NCI-H1048 (cell line): Measurements from ENCODE around the gene BCKDK.
A peak's percentile ranks its signal among the peaks of the same experiment; 100 is the strongest.

Experiments
- DNase-seq: peaks from one replicate; lab custom pipeline; 2025; lab: John Stamatoyannopoulos, UW

The BCKDK gene

DNA sequence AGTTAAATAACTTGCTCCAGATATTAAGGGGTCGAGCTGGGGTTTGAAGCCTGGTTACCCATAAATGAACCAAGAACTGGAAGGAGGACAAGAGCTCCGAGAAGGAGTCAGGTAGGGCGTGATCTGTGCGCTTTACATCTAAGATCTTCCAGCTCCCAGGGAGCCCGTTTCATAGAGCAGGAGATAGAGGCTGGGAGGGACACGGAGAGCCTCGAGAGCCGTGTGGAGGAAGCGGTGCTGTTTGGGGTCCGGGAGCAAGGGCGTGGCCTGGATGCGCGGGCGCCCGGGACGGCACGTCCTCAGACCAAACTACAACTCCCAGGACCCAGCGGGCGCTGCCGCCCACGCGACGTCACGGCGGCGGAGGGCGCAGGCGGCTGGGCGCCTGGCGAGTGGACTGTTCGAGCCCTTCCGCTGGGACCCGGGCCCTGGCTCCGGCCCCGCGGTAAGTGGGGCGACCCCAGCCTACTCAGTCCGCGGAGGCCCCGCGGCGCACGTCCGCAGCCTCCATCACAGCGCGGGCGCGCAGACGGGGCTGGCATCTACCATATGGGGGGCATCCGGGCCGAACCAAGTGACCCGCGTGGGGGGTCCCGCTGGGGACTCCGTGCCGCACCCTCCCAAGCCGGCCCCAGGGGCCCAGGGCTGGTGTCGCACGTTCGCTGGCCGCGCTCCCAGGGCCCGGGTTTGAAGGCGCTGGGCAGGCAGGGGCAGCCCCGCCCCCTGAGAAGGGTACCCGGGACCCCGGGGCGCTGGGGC lies at the start of gene BCKDK:
TSS of gene BCKDK (plus strand) at position 352 of the 759 bp plus-strand sequence. CDS start 838 bp downstream, outside the sequence.
- DNase-seq: peak; percentile 47

DNA sequence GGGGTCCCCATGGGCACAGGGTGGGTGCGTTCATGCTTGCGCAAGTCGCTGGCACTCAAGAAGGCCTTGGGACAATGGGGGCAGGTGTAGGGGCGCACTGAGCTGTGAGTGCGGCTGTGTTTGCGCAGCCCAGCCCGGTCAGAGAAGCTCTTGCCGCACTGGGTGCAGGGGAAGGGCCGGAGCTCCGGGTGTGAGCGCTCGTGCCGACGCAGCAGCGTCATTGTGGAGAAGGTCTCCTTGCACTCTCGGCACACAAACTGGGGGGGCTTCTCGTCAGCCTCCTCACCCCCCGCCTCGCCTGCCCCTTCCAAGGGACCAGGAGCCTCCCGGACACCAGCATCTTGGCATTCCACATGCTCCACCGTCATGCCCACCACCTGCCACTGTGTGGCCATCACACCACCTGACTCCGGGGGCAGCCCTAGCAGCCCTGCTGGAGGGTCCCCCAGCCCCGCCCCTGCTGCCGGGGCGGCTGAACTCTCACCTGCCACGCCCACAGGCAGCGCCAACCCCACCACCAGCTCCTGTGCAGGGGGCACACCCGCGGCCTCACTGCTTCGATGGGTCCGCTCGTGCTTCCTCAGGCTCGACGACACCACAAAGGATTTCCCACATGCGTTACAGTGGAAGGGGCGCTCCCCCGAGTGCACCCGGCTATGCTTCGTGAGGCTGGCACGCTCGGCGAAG lies 46.9 kb upstream of the BCKDK start:
- no peak for DNase-seq

DNA sequence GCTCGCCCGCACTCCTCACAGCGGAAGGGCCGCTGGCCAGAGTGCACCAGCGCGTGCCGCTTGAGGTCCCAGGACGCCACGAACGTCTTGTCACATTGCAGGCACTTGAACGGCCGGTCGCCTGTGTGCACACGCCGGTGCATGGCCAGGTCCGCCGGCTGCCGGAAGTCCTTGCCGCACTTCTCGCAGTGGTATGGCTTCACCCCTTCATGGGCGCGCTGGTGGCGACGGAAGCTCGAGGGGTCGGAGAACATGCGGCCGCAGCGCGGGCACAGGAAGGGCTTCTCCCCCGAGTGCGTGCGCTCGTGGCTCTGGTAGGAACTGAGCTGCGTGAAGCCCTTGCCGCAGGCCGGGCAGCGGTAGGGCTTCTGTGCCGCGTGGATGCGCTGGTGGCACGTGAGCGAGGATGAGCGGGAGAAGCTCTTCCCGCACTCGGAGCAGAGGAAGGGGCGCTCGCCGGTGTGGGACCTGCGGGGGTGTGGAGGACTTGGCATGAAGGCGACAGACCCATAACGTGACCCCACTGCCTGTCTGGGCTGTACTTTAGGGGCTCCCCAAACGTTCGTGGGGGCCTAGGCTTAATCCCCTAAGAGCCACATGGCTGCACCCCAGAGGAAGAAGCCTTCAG lies 46.3 kb upstream of the BCKDK start:
- DNase-seq: no peak

DNA sequence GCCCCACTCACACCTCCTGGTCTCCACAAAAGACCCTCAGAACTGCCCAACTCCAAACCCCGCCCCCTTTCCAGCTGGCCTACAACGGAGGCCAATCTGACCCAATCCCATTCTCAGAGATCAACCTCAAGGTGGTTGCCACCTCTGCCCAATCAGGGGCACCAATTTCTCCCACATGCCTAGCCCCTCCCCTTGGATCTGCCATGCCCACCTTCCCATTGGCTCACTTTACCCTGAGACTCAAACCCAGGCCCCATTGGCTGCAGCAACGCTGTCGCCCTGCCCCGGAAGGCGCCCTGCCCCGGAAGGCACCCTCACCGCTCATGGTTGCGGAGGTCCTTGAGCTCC lies 44.7 kb upstream of the BCKDK start:
- no peak for DNase-seq

DNA sequence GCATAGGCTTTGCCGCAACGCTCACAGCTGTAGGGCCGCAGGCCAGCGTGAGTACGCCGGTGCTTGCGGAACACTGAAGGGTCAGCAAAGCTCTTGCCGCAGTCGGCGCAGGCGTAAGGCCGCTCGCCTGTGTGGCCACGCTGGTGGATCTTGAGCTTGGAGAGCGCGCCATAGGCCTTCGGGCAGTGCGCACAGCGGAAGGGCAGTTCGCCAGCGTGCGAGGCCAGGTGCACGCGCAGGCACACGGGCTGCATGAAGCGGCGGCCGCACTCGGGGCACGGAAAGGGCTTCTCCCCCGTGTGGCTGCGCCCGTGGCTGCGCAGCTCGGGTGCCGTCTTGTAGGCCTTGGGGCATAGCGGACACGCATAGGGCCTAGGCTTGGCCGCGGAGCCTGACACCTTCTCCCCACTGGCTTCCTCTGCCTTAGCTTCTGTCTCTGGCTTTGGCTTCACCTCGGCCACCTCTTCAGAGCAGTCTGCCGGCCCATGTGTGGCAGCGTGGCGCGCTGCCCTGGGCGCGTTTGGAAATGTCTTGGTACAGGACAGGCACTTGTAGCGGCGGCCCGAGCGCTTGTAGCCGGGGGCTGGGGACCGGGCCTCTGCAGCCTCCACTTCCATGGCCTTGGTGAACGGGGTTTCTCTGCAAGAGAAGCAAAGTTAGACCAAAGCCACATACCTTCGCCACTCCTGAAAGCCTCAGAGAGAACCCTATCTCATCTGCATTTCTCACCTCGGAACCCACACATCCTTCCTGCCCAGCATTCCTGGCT lies 44.2 kb upstream of the BCKDK start:
- DNase-seq: no peak

DNA sequence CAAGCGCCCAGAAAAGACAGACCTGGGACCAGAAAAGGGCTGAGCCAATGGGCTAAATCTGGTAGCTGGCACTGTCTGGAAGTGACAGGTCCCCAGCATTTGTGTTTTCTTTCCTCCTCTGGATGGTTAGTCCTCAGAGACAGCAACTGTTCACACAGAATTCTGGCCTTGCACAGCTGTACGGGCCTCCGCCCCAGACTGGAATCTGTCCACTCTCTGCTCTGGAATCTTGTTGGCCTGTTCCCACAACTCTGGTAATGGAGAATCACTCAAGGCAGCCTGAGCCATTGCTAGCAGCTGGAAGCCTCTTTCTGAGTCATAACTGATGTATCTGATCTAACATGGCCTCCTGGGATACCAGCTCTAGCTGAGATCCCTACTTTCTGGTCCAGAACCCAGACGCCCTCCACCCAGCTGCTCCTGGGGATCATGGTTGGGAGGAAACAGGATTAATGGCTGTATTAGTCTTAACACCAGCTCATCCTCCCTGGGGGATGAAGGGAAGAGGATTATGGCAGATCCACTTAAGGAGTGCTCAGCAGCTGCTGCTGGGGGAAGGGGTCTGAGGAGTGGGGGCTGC lies 43.2 kb upstream of the BCKDK start:
- no peak for DNase-seq

DNA sequence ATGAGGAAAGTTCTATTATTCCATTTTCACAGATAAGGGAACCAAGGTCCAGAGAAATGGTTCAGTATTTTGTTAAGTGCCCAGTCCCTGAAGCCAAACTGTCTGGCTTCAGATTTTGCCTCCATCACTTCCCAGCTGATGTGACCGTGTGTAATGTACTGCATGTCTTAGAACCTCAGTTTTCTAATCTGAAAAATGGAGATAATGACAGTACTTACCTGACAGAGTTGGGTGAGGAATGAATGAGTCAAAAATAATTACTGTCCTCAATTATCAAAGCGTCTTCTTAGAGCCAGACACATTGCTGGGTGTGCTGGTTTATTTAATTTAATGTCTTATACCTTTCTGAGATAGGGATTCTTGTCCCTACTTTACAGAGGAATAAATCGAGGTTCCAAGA lies 40.8 kb upstream of the BCKDK start:
- DNase-seq: no peak

DNA sequence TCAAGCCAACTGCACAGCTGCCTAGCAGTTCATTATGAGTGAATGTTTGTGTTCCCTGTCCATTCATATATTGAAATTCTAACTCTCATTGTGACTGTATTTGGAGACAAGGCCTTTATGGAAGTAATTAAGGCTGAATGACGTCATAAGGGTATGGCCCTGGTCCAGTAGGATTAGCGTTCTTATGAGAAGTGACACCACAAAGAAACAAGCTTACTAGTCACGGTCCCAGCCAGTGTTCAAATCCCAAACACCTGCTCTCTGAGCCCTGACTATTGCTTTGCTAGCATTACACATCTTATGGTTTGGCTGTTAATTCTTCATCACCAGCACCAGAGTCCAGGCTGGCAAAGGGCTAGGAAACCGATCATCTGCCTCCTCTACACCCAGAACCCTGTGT lies 36.3 kb upstream of the BCKDK start:
- DNase-seq: no peak

DNA sequence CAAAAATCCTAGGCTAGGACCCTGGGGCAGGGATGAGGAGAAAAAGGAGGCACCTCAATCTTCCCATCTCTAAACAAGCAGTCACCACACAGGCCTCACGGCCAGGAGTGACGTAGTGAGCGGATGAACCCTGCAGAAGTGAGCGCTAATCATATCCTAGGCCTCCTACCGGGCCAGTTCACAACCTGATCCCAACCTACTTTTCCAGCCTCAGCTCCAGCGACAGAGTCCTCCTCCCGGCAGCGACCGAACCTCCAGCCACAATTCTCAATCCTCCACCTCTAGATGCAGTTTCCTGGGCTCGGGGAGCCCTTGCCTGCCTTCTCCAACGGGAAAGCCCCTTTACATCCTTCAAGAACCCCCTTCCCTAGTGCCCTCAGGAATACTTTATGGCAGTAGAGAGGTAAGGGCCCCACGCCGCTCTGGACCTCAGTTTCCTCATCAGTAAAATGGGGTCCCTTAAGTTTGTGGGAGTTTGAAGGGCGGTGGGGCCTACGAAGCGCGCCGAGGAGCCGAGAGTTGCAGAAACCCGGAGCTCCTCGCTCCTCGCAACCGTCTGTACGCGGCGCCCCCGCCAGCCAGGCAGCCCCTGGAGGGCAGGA lies 35.5 kb upstream of the BCKDK start:
- no peak for DNase-seq

DNA sequence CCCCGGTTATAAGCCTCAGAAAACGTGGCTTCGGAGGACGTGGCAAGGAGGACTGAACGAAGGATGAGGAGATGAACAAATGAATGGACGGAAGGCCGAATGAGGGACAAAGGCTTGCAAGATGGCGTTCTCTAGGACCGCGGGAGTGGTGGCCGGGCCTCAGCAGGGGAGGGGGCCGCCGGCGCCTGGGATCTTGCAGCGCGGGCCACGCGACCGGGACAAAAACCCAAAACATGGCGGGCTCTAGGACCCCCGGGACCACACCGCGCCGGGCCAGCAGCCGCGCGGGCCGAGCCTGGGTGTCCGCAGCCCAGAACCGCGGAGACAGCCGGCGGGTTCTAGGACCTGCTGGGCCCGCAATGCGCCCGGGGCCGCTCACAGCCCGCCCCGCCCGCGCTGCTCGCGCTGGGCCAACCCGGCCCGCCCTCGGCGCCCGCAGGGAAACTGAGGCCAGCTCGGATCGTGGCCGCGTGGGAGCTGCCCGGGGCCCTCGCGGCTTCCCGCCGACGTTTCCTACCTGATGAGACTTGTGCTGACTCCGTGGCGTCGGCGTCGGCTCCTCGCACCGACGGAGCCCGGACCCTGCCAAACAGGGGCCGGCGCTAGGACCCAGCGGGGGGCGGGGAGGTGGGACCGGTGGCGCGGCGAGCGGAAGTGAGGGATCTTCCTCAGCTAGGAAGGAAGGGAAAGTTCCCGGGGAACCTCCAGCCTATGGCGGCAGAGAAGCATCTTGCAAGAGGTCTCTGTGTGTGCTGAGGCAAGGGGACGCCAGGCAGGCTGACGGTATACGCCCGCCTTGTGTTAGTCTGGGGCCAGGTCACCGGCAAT lies 34.8 kb upstream of the BCKDK start:
- peak; percentile 58 for DNase-seq

DNA sequence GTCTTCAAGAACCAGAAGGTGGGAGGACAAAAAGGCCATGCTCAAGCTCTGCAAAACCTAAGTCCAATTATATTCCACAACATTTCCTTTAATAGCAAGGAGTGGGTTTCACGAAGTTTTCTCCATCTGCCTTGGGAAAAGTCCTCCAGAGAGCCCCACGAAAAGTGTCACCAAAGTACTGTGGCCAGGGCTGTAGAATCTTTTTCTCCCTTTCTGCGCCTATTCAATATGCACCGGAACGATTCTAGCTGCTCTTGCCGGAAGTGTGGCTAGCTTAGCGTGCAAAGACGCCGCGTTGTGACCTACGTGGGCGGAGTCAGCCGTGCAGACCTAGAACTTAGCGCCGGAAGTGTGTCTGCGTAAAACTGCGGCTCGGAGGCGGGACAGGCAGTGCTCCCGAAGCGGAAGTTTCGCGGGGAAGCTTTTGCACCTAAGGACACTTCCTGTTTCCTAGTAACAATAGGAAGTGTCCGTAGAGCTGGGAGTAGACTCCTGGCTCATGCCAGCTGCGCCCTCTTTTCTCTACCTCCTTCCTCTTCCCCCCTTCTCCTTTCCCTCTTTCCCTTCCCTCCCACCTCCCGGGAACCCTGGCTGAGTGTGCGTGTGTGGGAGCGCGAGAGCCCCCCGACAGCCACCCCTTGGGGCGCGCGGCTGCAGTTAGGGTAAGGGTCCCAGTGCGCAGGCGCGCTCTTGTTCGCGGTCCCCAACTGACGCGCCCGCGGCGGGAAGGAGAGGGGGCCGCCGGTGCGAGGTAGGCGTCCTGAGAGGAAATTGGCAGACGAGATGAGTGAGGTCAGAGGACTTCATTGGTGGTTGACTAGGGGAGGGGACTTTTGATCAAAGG lies 34.0 kb upstream of the BCKDK start, which contains the start of the genes ZNF646 and ZNF668:
TSS of gene ZNF646 (plus strand) at position 453 of the 844 bp plus-strand sequence. CDS start 1,903 bp downstream, outside the sequence.
TSS of gene ZNF668 (minus strand) at position 271 of the 844 bp plus-strand sequence. CDS start 9,781 bp downstream, outside the sequence.
- DNase-seq: peak; percentile 92

DNA sequence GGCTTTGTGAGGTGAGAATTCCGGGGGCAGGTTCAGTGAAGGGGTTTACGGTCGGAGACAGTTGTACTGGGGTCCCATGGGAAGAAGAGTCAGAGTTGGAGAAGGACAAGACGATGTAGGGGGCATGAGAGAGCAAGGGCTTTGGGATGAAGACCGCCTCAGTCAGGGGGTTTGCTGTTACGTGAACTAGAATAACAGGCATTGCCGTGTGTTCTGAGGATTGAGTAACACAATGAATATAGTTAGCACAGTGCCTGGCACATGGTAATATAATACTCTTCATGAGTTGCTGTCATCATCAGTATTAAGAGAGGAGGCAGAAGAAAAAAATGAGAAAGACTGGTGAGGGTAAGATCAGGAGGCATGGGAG lies 33.4 kb upstream of the BCKDK start:
- no peak for DNase-seq

DNA sequence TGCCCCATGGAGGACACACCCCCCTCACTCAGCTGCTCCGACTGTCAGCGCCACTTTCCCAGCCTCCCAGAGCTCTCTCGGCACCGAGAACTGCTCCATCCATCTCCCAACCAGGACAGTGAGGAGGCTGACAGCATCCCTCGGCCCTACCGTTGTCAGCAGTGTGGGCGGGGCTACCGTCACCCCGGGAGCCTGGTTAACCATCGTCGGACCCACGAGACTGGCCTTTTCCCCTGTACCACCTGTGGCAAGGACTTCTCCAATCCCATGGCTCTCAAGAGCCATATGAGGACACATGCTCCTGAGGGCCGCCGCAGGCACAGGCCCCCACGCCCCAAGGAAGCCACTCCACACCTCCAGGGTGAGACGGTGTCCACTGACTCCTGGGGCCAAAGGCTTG lies 31.9 kb upstream of the BCKDK start:
- no peak for DNase-seq

DNA sequence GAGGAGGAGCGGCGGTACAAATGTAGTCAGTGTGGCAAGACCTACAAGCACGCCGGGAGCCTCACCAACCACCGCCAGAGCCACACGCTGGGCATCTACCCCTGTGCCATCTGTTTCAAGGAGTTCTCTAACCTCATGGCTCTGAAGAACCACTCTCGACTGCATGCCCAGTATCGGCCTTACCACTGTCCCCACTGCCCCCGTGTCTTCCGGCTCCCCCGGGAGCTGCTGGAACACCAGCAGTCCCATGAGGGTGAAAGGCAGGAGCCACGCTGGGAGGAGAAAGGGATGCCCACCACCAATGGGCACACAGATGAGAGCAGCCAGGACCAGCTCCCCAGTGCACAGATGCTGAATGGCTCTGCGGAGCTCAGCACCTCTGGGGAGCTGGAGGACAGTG lies 31.2 kb upstream of the BCKDK start:
- DNase-seq: no peak

DNA sequence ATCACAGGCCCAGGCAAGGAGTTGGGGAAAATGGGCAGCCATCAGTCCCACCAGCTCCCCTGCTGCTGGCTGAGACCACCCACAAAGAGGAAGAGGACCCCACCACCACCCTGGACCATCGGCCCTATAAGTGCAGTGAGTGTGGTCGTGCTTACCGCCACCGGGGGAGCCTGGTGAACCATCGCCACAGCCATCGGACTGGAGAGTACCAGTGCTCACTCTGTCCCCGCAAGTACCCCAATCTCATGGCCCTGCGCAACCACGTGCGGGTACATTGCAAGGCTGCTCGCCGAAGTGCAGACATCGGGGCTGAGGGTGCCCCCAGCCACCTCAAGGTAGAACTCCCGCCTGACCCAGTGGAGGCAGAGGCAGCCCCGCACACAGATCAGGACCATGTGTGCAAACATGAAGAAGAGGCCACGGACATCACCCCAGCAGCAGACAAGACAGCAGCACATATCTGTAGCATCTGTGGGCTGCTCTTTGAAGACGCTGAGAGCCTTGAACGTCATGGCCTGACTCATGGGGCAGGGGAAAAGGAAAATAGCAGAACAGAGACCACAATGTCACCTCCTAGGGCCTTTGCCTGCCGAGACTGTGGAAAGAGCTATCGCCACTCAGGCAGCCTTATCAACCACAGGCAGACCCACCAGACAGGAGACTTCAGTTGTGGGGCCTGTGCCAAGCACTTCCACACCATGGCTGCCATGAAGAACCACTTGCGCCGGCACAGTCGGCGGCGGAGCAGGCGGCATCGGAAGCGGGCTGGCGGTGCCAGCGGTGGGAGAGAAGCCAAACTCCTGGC lies 30.4 kb upstream of the BCKDK start:
- DNase-seq: no peak

DNA sequence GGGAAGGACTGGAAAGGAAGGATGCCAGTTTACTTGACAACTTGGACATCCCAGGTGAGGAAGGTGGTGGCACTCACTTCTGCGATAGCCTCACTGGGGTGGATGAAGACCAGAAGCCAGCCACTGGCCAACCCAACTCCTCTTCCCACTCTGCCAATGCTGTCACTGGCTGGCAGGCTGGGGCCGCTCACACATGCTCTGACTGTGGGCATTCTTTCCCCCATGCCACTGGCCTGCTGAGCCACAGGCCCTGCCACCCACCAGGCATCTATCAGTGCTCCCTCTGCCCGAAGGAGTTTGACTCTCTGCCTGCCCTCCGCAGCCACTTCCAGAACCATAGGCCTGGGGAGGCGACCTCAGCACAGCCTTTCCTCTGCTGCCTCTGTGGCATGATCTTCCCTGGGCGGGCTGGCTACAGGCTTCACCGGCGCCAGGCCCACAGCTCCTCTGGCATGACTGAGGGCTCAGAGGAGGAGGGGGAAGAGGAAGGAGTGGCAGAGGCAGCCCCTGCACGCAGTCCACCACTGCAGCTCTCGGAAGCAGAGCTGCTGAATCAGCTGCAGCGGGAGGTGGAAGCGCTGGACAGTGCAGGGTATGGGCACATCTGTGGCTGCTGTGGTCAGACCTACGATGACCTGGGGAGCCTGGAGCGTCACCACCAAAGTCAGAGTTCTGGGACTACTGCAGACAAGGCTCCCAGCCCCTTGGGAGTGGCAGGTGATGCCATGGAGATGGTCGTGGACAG lies 29.4 kb upstream of the BCKDK start:
- no peak for DNase-seq

DNA sequence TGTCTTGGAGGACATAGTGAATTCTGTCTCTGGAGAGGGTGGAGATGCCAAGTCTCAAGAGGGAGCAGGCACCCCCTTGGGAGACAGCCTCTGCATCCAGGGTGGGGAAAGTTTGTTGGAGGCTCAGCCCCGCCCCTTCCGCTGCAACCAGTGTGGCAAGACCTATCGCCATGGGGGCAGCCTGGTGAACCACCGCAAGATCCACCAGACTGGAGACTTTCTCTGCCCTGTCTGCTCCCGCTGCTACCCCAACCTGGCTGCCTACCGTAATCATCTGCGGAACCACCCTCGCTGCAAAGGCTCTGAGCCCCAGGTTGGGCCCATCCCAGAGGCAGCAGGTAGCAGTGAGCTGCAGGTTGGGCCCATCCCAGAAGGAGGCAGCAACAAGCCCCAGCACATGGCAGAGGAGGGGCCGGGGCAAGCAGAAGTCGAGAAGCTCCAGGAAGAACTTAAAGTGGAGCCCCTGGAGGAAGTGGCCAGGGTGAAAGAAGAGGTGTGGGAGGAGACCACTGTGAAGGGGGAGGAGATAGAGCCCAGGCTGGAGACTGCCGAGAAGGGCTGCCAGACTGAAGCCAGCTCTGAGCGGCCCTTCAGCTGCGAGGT lies 28.7 kb upstream of the BCKDK start:
- DNase-seq: no peak
